ENCODE measurements around the gene PPP4R4. TPM values are rescaled to one million over a fixed set of nuclear protein-coding genes. Genes with fewer than 3 reads are reported as not detected.
A peak's percentile ranks its signal among the peaks of the same experiment; 100 is the strongest.

Gene PPP4R4
- total RNA-seq, 1 experiment from 2014 or later = 0.91 TPM

DNA sequence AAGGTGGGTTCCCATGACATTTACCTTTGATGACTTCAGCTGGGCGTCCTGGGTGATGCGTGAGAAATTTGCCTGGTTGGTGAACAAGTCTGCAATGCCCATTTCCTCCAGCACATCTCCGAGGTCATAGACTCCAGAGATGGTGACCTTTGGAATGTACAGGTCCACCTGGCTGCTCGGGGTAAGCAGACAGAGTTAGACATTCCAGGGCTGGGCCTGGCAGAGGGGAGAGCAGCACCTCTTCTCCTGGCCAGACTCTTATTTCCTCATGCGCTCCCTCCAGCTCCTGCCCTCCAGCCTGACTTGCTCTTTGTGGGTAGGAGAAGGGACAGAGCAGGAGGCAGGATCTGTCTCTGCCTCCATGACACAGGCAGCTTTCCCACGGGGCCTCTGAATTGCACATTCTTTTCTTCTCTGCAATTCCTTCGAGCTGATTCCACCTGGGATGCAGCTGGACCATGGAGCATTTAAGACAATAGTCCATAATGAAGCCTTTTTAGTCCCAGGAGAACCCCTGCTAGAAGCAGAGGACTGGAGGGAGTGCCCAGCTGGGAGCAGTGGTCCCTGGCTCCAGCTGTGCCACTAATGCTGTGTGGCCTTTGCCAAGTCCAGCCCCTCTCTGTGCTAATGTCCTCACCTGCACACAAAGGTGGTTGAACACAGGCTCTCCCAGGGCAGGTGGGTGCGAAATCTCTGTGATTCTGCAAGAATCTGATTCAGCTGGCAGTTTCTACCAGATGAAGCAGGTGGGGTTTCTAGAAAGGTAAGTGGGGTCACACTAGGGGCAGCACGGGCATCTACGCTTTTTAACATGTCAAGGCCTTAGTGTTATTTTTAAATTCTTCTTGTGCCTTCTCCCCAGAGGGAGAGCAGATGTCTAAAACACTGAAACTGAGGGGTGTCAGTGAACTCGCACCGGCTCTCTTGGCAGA lies 132.2 kb downstream of the PPP4R4 start:
- H3K27ac Mint-ChIP-seq (ENCODE audit: low read depth, unreplicated experiment) = no peak overlapping the region
- intact Hi-C loops (cut with micrococcal nuclease) = loop anchor here (10.0 kb wide), 1 partner anchor 178 kb away; no protein-coding TSS in a partner anchor
- no peaks in the 10 kb centered on the region for H3K4me1 Mint-ChIP-seq (ENCODE audit: insufficient read depth, unreplicated experiment)
- CTCF ChIA-PET = interaction anchor here (0.5 to 0.7 kb wide), 5 partner anchors 25 to 1368 kb away, joined by 3 to 5 read pairs (median 3); no protein-coding TSS in a partner anchor
- TF ChIP-seq, protein P1, sequence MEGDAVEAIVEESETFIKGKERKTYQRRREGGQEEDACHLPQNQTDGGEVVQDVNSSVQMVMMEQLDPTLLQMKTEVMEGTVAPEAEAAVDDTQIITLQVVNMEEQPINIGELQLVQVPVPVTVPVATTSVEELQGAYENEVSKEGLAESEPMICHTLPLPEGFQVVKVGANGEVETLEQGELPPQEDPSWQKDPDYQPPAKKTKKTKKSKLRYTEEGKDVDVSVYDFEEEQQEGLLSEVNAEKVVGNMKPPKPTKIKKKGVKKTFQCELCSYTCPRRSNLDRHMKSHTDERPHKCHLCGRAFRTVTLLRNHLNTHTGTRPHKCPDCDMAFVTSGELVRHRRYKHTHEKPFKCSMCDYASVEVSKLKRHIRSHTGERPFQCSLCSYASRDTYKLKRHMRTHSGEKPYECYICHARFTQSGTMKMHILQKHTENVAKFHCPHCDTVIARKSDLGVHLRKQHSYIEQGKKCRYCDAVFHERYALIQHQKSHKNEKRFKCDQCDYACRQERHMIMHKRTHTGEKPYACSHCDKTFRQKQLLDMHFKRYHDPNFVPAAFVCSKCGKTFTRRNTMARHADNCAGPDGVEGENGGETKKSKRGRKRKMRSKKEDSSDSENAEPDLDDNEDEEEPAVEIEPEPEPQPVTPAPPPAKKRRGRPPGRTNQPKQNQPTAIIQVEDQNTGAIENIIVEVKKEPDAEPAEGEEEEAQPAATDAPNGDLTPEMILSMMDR (IDR thresholded peaks at IDR 0.05; ENCODE audit: unreplicated experiment) = no peak
- H3K9me3 Mint-ChIP-seq (ENCODE audit: unreplicated experiment) = peaks cover 17% of the 10 kb centered on the region
- H3K36me3 Mint-ChIP-seq (ENCODE audit: insufficient read depth, unreplicated experiment) = peaks cover 6% of the 10 kb centered on the region
- H3K4me3 Mint-ChIP-seq (ENCODE audit: unreplicated experiment) = no peak overlapping the region
- no peaks in the 10 kb centered on the region for H3K27me3 Mint-ChIP-seq (ENCODE audit: insufficient read depth, unreplicated experiment)
- POLR2A ChIA-PET = no interaction called here
- no peak for DNase-seq (ENCODE audit: unreplicated experiment)
- no TSS peak for BruUV-seq (replicated peaks)

DNA sequence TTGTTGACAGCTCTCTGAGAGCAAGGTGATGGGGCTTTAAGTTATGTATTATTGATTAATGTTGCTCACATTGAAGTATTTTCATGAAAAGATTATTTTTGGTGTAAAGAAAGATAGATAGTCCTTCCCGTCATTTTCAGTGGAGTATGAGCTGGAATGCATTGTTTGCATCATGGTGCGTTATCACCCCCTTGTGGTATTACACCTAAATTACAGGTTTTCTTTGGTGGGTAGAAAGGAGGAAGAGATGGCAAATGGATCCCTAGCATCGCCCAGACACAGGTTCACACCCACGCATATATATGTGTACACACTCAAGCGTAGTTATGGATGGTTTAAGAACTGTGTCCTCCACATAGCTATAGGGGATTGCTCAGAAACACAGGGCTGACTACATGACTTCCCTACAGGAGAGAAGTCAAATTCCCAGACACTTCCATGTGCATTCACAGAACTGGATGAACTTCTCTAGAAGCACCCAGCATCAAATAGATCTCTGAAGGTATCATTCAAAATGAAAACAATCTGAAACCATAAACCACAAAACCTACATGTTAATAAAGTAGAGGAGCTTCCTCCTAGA lies 133.4 kb downstream of the PPP4R4 start:
- no peaks in the 10 kb centered on the region for H3K4me1 Mint-ChIP-seq (ENCODE audit: insufficient read depth, unreplicated experiment)
- H3K4me3 Mint-ChIP-seq (ENCODE audit: unreplicated experiment) = no peak overlapping the region
- TF ChIP-seq, protein P1 (IDR thresholded peaks at IDR 0.05; ENCODE audit: unreplicated experiment) = peak; percentile 23
- peak; percentile 45 for DNase-seq (ENCODE audit: unreplicated experiment)
- intact Hi-C loops (cut with micrococcal nuclease) = loop anchor here (10.0 kb wide), 1 partner anchor 177 kb away; no protein-coding TSS in a partner anchor
- POLR2A ChIA-PET = no interaction called here
- H3K27me3 Mint-ChIP-seq (ENCODE audit: insufficient read depth, unreplicated experiment) = no peaks in the 10 kb centered on the region
- H3K9me3 Mint-ChIP-seq (ENCODE audit: unreplicated experiment) = peaks cover 17% of the 10 kb centered on the region
- CTCF ChIA-PET = interaction anchor here (0.5 to 1.4 kb wide), 5 partner anchors 15 to 825 kb away, joined by 3 to 6 read pairs (median 3); partner anchors contain the start of gene SERPINA6
- no peak overlapping the region for H3K27ac Mint-ChIP-seq (ENCODE audit: low read depth, unreplicated experiment)
- no TSS peak for BruUV-seq (replicated peaks)
- peaks cover 6% of the 10 kb centered on the region for H3K36me3 Mint-ChIP-seq (ENCODE audit: insufficient read depth, unreplicated experiment)

DNA sequence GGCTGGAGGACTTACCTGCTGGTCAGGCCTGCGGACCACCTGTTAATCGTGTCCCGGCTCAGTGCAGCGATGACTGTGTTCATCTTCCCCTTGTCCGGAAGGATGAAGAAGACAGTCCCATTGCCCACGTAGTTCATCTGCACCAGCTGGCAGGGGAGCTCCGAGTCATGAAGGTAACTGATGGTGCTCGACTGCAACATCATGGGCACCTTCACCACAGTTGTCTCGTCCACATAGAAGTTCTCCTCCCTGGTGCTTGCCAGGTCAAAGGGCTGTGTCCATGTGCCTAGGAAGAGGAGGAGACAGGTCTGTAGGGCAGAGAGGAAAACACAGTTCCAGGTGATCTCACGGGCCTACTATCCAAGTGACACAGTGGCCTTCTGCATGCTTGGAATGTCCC lies 135.6 kb downstream of the PPP4R4 start:
- POLR2A ChIA-PET = interaction anchor here (0.9 kb wide), 1 partner anchor 50 kb away, joined by 3 read pairs; no protein-coding TSS in a partner anchor
- Mint-ChIP-seq H3K4me3 (ENCODE audit: unreplicated experiment) (no peak overlapping the region), H3K27me3 (ENCODE audit: insufficient read depth, unreplicated experiment) (no peaks in the 10 kb centered on the region), H3K9me3 (ENCODE audit: unreplicated experiment) (peaks cover 17% of the 10 kb centered on the region), H3K4me1 (ENCODE audit: insufficient read depth, unreplicated experiment) (peaks cover 18% of the 10 kb centered on the region), H3K36me3 (ENCODE audit: insufficient read depth, unreplicated experiment) (peaks cover 9% of the 10 kb centered on the region), H3K27ac (ENCODE audit: low read depth, unreplicated experiment) (no peak overlapping the region)
- DNase-seq (ENCODE audit: unreplicated experiment) = no peak
- TF ChIP-seq, protein P1 (IDR thresholded peaks at IDR 0.05; ENCODE audit: unreplicated experiment) = no peak
- BruUV-seq (replicated peaks) = no TSS peak
- intact Hi-C loops (cut with micrococcal nuclease) = loop anchor here (10.0 kb wide), 2 partner anchors 125 to 175 kb away; no protein-coding TSS in a partner anchor
- CTCF ChIA-PET = no interaction called here

DNA sequence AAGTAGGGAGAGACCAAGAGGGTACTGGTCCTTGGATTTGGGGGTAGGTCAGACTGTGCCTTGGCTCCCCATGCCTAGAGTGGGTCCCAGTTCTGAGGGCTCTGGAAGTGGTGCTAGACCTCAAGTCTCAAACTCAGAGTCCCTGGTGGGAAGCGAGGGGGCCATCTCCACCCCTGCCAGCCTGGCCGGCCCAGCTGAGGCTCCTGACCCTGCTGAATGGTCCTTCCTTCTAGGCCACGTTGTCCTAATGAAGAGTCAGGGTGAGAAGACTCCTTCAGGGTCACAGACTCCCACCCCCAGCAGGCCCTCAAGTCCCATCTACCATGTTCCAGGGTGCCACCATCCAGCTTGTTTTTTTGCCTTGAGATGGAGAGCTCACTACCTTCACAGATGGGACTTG lies 136.1 kb downstream of the PPP4R4 start:
- Mint-ChIP-seq H3K27ac (ENCODE audit: low read depth, unreplicated experiment) (no peak overlapping the region), H3K4me3 (ENCODE audit: unreplicated experiment) (no peak overlapping the region), H3K36me3 (ENCODE audit: insufficient read depth, unreplicated experiment) (peaks cover 9% of the 10 kb centered on the region), H3K9me3 (ENCODE audit: unreplicated experiment) (peaks cover 17% of the 10 kb centered on the region), H3K4me1 (ENCODE audit: insufficient read depth, unreplicated experiment) (peaks cover 18% of the 10 kb centered on the region), H3K27me3 (ENCODE audit: insufficient read depth, unreplicated experiment) (no peaks in the 10 kb centered on the region)
- CTCF ChIA-PET = no interaction called here
- BruUV-seq (replicated peaks) = no TSS peak
- POLR2A ChIA-PET = interaction anchor here (0.9 kb wide), 1 partner anchor 50 kb away, joined by 3 read pairs; no protein-coding TSS in a partner anchor
- DNase-seq (ENCODE audit: unreplicated experiment) = no peak
- intact Hi-C loops (cut with micrococcal nuclease) = loop anchor here (10.0 kb wide), 1 partner anchor 125 kb away; no protein-coding TSS in a partner anchor
- TF ChIP-seq, protein P1 (IDR thresholded peaks at IDR 0.05; ENCODE audit: unreplicated experiment) = no peak

All from MCF 10A (cell line).